Measurements from ENCODE around the gene PLEK. TPM values are rescaled to one million over a fixed set of nuclear protein-coding genes. Genes with fewer than 3 reads are reported as not detected.

Gene PLEK
- total RNA-seq, 1 experiment from 2014 or later, result 0.13 TPM

DNA sequence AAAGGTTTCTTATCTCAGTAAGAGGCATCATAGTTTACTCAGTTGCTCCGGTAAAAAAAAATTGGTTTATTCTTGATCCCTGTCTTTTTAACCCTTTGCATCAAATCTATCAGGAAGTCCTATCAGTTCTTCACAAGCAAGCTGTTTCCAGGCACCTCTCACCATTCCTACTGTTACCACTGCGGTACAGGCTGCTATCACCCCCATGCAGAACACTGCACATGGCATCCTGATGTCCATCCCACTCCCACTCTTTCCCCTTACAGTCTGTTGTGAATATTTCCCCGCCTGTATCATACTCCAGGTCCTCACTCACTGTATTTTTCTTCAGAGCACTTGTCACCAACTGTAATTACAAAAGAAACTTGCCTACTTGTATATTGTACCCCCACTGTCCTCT is 40.0 kb upstream of the PLEK start:
- Histone ChIP-seq H3K4me1 (ENCODE audit: control insufficient read depth, insufficient read depth, low read length) (0 out of 2 replicates have a peak, but pooled peaks cover under 1% of the 10 kb centered on the region), H3K27me3 (ENCODE audit: control insufficient read depth, insufficient read depth, low read length) (peaks cover 20% of the 10 kb centered on the region), H3K27ac (ENCODE audit: low read length) (no peak overlapping the region), H3K9me3 (ENCODE audit: control insufficient read depth, insufficient read depth, low read depth, low read length) (no peaks in the 10 kb centered on the region), H3K36me3 (ENCODE audit: control insufficient read depth, insufficient read depth, low read length) (no peaks in the 10 kb centered on the region), H3K4me3 (ENCODE audit: low read depth in 2 of 2, low read length in 2 of 2) (no peak overlapping the region)
- TF ChIP-seq POLR2AphosphoS5 (IDR thresholded peaks at IDR 0.05; ENCODE audit: low read depth, low read length), result no peak
- TF ChIP-seq, protein P1, sequence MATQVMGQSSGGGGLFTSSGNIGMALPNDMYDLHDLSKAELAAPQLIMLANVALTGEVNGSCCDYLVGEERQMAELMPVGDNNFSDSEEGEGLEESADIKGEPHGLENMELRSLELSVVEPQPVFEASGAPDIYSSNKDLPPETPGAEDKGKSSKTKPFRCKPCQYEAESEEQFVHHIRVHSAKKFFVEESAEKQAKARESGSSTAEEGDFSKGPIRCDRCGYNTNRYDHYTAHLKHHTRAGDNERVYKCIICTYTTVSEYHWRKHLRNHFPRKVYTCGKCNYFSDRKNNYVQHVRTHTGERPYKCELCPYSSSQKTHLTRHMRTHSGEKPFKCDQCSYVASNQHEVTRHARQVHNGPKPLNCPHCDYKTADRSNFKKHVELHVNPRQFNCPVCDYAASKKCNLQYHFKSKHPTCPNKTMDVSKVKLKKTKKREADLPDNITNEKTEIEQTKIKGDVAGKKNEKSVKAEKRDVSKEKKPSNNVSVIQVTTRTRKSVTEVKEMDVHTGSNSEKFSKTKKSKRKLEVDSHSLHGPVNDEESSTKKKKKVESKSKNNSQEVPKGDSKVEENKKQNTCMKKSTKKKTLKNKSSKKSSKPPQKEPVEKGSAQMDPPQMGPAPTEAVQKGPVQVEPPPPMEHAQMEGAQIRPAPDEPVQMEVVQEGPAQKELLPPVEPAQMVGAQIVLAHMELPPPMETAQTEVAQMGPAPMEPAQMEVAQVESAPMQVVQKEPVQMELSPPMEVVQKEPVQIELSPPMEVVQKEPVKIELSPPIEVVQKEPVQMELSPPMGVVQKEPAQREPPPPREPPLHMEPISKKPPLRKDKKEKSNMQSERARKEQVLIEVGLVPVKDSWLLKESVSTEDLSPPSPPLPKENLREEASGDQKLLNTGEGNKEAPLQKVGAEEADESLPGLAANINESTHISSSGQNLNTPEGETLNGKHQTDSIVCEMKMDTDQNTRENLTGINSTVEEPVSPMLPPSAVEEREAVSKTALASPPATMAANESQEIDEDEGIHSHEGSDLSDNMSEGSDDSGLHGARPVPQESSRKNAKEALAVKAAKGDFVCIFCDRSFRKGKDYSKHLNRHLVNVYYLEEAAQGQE (IDR thresholded peaks at IDR 0.05; ENCODE audit: insufficient read depth in 1 of 2, low read depth in 2 of 2, low read length in 1 of 2), result no peak
- no peak for TF ChIP-seq TCF7L2 (IDR thresholded peaks at IDR 0.05; ENCODE audit: low read depth, low read length)
- no peak for TF ChIP-seq SIN3A (IDR thresholded peaks at IDR 0.05; ENCODE audit: borderline replicate concordance, insufficient read depth, low read depth, low read length)
- TF ChIP-seq, protein P2, sequence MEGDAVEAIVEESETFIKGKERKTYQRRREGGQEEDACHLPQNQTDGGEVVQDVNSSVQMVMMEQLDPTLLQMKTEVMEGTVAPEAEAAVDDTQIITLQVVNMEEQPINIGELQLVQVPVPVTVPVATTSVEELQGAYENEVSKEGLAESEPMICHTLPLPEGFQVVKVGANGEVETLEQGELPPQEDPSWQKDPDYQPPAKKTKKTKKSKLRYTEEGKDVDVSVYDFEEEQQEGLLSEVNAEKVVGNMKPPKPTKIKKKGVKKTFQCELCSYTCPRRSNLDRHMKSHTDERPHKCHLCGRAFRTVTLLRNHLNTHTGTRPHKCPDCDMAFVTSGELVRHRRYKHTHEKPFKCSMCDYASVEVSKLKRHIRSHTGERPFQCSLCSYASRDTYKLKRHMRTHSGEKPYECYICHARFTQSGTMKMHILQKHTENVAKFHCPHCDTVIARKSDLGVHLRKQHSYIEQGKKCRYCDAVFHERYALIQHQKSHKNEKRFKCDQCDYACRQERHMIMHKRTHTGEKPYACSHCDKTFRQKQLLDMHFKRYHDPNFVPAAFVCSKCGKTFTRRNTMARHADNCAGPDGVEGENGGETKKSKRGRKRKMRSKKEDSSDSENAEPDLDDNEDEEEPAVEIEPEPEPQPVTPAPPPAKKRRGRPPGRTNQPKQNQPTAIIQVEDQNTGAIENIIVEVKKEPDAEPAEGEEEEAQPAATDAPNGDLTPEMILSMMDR (IDR thresholded peaks at IDR 0.05), result no peak
- no TSS peak for BruUV-seq (replicated peaks)
- CTCF ChIA-PET, result no interaction called here
- ATAC-seq (no peak), DNase-seq (ENCODE audit: low read depth, low spot score) (no peak)
- in situ Hi-C loops (cut with HindIII; ENCODE audit: low pct_unique_long_range_greater_than_20kb, low sequenced_read_pairs), result no loop called here
- intact Hi-C loops (cut with micrococcal nuclease; ENCODE audit: unreplicated experiment), result no loop called here
- POLR2A ChIA-PET, result interaction anchor here (0.7 kb wide), 1 partner anchor 8 kb away, joined by 9 read pairs; no protein-coding TSS in a partner anchor

DNA sequence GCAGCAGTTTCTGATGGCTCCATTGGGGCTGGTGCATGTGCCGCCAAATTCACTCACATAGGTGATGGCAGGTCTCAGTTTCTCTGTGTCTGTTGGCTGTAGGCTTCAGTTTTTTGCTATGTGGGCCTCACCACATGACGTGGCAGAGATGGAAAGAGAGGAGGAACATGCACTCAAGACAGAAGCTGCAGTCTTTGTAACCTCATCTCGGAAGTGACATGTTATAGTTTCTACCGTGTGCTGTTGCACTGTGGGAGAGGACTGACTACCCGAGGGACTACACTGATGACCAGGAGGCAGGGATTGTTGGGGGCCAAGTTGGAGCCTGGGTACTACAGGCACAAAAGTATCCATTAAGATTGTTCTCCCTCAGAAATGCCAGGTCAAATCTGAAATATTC is 36.2 kb upstream of the PLEK start:
- Histone ChIP-seq H3K27me3 (ENCODE audit: control insufficient read depth, insufficient read depth, low read length) (peaks cover 12% of the 10 kb centered on the region), H3K4me3 (ENCODE audit: low read depth in 2 of 2, low read length in 2 of 2) (no peak overlapping the region), H3K9me3 (ENCODE audit: control insufficient read depth, insufficient read depth, low read depth, low read length) (no peaks in the 10 kb centered on the region), H3K36me3 (ENCODE audit: control insufficient read depth, insufficient read depth, low read length) (no peaks in the 10 kb centered on the region), H3K4me1 (ENCODE audit: control insufficient read depth, insufficient read depth, low read length) (no peaks in the 10 kb centered on the region), H3K27ac (ENCODE audit: low read length) (no peak overlapping the region)
- no peak for ATAC-seq
- in situ Hi-C loops (cut with HindIII; ENCODE audit: low pct_unique_long_range_greater_than_20kb, low sequenced_read_pairs) (no loop called here), intact Hi-C loops (cut with micrococcal nuclease; ENCODE audit: unreplicated experiment) (no loop called here)
- BruUV-seq (replicated peaks), result no TSS peak
- ChIA-PET POLR2A (no interaction called here), CTCF (no interaction called here)
- no peak for DNase-seq (ENCODE audit: low read depth, low spot score)
- TF ChIP-seq, protein P2 (IDR thresholded peaks at IDR 0.05), result no peak
- TF ChIP-seq, protein P1 (IDR thresholded peaks at IDR 0.05; ENCODE audit: insufficient read depth in 1 of 2, low read depth in 2 of 2, low read length in 1 of 2), result no peak
- TF ChIP-seq TCF7L2 (IDR thresholded peaks at IDR 0.05; ENCODE audit: low read depth, low read length), result no peak
- TF ChIP-seq SIN3A (IDR thresholded peaks at IDR 0.05; ENCODE audit: borderline replicate concordance, insufficient read depth, low read depth, low read length), result no peak
- TF ChIP-seq POLR2AphosphoS5 (IDR thresholded peaks at IDR 0.05; ENCODE audit: low read depth, low read length), result no peak
